ENCODE results near the gene STEAP1B.

DNA sequence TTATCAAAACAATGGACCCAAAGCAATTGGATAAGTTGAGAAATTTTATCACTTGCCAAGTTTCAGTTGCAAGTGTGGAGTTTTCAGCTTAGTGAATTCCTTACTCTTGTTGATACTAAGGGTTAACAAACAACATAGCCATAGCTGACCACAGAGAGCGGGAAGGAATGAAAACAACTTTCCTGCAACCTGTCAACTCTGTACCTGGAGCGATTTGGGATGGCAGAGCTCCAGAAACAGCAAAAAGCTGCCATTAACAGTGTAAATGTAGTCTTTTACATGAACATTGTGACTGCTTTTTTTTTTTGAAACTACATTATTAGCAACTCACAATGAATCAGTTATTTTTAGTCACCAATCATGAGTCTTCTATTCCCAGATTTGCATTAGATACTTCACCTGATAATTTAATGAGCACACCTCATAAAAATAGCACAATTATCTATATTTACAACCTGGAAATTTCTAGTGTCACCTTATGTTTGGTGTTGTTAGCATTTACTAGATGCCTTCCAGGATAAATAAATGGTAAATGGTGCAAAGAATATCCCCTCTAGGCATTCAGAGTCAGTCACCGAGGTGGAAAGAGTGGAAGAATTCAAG lies 95.5 kb downstream of the STEAP1B start:
- TF ChIP-seq, protein P1, sequence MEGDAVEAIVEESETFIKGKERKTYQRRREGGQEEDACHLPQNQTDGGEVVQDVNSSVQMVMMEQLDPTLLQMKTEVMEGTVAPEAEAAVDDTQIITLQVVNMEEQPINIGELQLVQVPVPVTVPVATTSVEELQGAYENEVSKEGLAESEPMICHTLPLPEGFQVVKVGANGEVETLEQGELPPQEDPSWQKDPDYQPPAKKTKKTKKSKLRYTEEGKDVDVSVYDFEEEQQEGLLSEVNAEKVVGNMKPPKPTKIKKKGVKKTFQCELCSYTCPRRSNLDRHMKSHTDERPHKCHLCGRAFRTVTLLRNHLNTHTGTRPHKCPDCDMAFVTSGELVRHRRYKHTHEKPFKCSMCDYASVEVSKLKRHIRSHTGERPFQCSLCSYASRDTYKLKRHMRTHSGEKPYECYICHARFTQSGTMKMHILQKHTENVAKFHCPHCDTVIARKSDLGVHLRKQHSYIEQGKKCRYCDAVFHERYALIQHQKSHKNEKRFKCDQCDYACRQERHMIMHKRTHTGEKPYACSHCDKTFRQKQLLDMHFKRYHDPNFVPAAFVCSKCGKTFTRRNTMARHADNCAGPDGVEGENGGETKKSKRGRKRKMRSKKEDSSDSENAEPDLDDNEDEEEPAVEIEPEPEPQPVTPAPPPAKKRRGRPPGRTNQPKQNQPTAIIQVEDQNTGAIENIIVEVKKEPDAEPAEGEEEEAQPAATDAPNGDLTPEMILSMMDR (conservative IDR thresholded peaks at IDR 0.05; ENCODE audit: low read length): no peak
- TF ChIP-seq EZH2phosphoT487 (IDR thresholded peaks at IDR 0.05; ENCODE audit: borderline replicate concordance): no peak
